ENCODE results near the gene ARHGAP25. TPM values are rescaled to one million over a fixed set of nuclear protein-coding genes. Genes with fewer than 3 reads are reported as not detected.
A peak's percentile ranks its signal among the peaks of the same experiment; 100 is the strongest.

Gene ARHGAP25
- total RNA-seq, 1 donor from 2014 or later, result 5.8 TPM

- Histone ChIP-seq H3K27ac (no peak overlapping the region), H3F3A (ENCODE audit: low read depth) (no peaks in the 10 kb centered on the region), H3K27me3 (no peaks in the 10 kb centered on the region), H3K4me2 (peak overlapping the region; percentile 2), H4K20me1 (ENCODE audit: low read depth) (no peaks in the 10 kb centered on the region), H3K79me2 (ENCODE audit: low read depth) (no peaks in the 10 kb centered on the region), H2AFZ (replicated peaks) (peak overlapping the region; percentile 97), H3K4me3 (no peak overlapping the region), H3K9me3 (ENCODE audit: low read depth) (peaks cover 3% of the 10 kb centered on the region), H3K36me3 (no peaks in the 10 kb centered on the region), H3K4me1 (peaks cover 8% of the 10 kb centered on the region), H3K9ac (no peak overlapping the region)
- no peaks in the 10 kb centered on the region for H3K27me3 Mint-ChIP-seq (ENCODE audit: insufficient read depth, low read depth)
- no peaks in the 10 kb centered on the region for H3K4me1 Mint-ChIP-seq
- H3K4me3 Mint-ChIP-seq, result no peak overlapping the region
- no peak for TF ChIP-seq EZH2phosphoT487 (IDR thresholded peaks at IDR 0.05)
- no peak for TF ChIP-seq CTCF (IDR thresholded peaks at IDR 0.05)
- TF ChIP-seq EZH2 (IDR thresholded peaks at IDR 0.05), result no peak
- H3K27ac Mint-ChIP-seq, result no peak overlapping the region
- no peaks in the 10 kb centered on the region for H3K36me3 Mint-ChIP-seq
- peak; percentile 37 for DNase-seq (ENCODE audit: low spot score)
- H3K9me3 Mint-ChIP-seq, result peaks cover 7% of the 10 kb centered on the region
Measured at GRCh38 chr2:68756178-68756577, 21.6 kb downstream of the ARHGAP25 start.

GRCh38 chr2:68757081-68757480 is 22.5 kb downstream of the ARHGAP25 start:
- no peak overlapping the region for H3K4me3 Mint-ChIP-seq
- Histone ChIP-seq H4K20me1 (ENCODE audit: low read depth) (no peaks in the 10 kb centered on the region), H3K79me2 (ENCODE audit: low read depth) (no peaks in the 10 kb centered on the region), H3K4me2 (no peak overlapping the region), H3K27ac (no peak overlapping the region), H3K36me3 (no peaks in the 10 kb centered on the region), H2AFZ (replicated peaks) (no peak overlapping the region), H3K9me3 (ENCODE audit: low read depth) (peaks cover 3% of the 10 kb centered on the region), H3K9ac (no peak overlapping the region), H3K4me3 (no peak overlapping the region), H3F3A (ENCODE audit: low read depth) (no peaks in the 10 kb centered on the region), H3K4me1 (peaks cover 8% of the 10 kb centered on the region), H3K27me3 (no peaks in the 10 kb centered on the region)
- no peaks in the 10 kb centered on the region for H3K36me3 Mint-ChIP-seq
- TF ChIP-seq EZH2 (IDR thresholded peaks at IDR 0.05), result no peak
- TF ChIP-seq CTCF (IDR thresholded peaks at IDR 0.05), result no peak
- no peak for TF ChIP-seq EZH2phosphoT487 (IDR thresholded peaks at IDR 0.05)
- no peak for DNase-seq (ENCODE audit: low spot score)
- no peak overlapping the region for H3K27ac Mint-ChIP-seq
- H3K9me3 Mint-ChIP-seq, result peaks cover 7% of the 10 kb centered on the region
- no peaks in the 10 kb centered on the region for H3K4me1 Mint-ChIP-seq
- H3K27me3 Mint-ChIP-seq (ENCODE audit: insufficient read depth, low read depth), result no peaks in the 10 kb centered on the region

GRCh38 chr2:68762100-68762499 is 27.5 kb downstream of the ARHGAP25 start:
- TF ChIP-seq CTCF (IDR thresholded peaks at IDR 0.05), result no peak
- TF ChIP-seq EZH2phosphoT487 (IDR thresholded peaks at IDR 0.05), result no peak
- H3K9ac ChIP-seq, result no peak overlapping the region

More at GRCh38 chr2:68762100-68762499, 27.5 kb downstream of the ARHGAP25 start:
- Histone ChIP-seq H3K27me3 (no peaks in the 10 kb centered on the region), H3K27ac (no peak overlapping the region), H3K4me2 (no peak overlapping the region), H3K4me1 (no peaks in the 10 kb centered on the region), H3K36me3 (no peaks in the 10 kb centered on the region), H3K9me3 (ENCODE audit: low read depth) (peaks cover 2% of the 10 kb centered on the region), H3K4me3 (no peak overlapping the region), H4K20me1 (ENCODE audit: low read depth) (no peaks in the 10 kb centered on the region), H3K79me2 (ENCODE audit: low read depth) (no peaks in the 10 kb centered on the region), H3F3A (ENCODE audit: low read depth) (no peaks in the 10 kb centered on the region), H2AFZ (replicated peaks) (no peak overlapping the region)
- DNase-seq (ENCODE audit: low spot score), result no peak
- Mint-ChIP-seq H3K27me3 (ENCODE audit: insufficient read depth, low read depth) (no peaks in the 10 kb centered on the region), H3K9me3 (peaks cover under 1% of the 10 kb centered on the region), H3K4me1 (no peaks in the 10 kb centered on the region), H3K27ac (no peak overlapping the region), H3K4me3 (no peak overlapping the region), H3K36me3 (no peaks in the 10 kb centered on the region)
